ENCODE measurements around the gene STK25.

STK25 gene

DNA sequence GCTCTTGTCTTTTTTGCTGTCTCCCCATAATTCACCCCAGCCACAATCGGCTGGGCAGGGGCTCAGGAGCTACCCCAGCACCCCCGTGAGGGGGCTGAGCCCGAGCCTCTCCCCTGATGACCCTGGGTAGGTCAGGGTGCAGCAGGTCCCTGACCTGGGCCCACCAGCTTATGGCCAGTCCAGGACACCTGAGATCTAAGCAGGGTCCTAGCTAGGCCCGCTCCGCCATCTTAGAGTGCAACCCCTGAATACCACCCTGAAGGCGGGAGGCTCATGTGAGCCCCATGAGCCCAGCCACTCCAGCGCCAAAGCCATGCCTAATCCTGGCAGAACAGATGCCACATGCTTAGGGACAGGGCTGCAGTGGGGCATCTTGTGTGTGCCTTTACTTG is 16.2 kb downstream of the STK25 start:
- no peak for DNase-seq

DNA sequence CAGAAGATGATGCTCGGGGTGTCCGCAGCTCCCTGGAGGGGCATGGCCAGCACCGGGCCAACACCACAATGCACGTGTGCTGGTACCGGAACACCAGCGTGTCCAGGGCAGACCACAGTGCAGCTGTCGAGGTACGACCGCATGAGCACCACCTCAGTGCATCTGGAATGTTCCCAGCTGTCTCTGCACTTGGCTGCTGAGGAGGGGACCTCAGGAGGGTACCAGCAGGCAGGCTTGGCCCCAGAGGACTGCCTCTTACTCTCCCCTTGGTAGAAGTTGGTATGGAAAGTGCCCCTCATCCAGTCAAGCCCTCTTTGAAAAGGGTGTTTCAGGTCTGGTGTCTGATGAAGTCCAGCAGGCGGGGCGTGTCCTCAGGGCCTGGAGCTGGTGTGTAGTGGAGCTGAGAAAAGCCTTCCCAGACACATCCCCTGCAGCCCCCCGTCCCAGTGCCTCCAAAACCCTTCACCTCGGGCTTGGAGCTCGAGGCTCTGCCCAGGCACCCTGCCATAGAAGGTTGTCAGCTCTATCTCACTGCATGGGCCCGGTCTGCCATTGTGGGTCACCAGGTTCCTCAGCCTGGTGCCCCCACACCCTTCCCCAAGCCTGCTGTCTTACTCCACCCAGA is 16.7 kb downstream of the STK25 start:
- no peak for DNase-seq

DNA sequence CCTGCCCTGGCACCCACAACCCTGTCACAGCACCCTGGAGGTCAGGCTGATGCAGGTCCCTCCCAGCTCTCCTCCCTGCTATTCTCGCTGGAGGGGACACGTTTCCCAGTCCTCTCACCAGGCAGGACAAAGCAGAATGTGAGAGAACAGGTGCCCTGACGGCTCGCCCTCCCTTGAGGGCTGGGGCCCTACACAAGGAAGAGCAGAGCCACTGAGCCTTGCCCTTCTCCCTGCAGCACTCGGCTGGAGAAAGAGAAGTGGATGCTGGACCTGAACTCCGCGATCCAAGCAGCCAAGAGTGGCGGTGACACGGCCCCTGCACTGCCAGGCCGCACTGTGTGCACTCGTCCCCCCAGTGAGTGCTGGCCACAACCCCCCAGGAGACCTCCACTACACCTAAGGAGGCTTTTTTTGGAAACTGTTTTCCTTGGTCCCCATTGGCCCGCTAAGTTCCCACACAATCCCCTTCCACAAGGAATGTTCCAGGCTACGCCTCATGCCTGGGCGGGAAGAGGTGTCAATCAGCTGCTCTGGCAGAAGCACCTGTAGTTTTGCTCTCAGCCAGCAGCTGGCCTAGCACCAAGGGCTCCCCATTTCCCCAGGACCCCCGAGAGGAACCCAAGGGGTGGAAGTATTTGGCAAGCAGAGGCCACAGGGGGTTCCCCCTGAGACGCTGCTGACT is 17.4 kb downstream of the STK25 start:
- DNase-seq, result no peak

DNA sequence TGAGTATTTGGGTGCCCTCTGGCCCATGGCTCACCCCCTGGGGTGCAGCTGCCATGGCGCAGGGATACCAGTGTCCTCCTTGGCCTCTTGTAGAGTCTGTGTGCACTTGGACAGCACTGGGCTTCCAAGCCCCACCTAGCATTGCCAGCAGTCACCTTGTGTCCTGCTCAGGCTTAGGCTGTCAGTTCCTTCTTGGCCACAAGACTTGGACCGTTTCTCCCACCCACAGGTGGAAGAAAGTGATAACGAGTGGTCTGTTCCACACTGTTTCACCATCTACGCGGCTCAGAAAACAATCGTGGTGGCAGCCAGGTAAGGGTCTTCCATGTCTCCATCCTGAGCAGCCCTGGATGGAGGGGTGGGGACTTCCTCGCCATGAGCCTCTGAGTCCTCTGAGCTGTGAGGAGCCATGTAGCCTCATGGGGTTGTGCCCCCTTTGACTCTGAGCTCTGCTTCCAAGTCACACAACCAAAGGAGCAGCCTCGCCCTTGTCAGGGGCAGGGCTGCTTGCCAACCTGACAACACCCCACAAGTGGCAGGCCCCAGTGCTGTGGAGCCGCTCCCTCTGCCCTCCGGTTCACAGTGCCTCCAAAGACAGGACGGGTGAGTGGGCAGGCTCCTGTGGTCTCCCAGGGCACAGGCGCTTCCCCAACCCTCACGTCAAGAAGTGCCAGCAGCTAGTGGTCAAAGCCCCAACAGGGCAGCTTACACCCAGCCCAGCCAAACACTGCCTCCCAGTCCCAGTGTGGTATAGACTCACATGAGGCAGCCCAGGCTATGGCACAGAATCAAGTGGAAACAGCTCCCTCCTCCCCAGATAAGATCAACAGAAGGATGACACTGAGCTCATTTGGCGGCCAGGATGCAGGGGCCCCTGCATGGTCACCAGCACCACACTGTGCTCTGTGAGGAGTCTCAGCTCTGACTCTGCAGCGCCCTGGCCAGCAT is 18.4 kb downstream of the STK25 start:
- DNase-seq, result no peak

DNA sequence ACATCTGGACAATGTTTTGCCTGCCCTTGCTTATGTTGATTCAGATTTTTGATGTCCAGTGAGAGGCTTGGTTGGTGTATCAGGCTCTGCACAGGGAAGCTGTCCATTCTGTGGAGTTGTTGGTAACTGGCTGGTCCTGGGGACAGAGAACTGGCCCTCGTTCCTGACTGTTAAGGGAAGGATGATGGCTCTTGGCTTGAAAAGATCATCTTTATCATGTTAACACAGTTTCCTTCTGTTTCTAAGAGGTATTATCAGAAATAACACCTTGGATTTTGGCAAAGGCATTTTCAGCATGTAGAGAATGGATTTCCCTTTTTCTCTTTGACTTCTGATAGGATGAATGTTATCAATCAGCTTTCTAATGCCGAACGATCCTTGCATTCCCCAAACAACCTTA is 19.3 kb downstream of the STK25 start:
- DNase-seq, result no peak

DNA sequence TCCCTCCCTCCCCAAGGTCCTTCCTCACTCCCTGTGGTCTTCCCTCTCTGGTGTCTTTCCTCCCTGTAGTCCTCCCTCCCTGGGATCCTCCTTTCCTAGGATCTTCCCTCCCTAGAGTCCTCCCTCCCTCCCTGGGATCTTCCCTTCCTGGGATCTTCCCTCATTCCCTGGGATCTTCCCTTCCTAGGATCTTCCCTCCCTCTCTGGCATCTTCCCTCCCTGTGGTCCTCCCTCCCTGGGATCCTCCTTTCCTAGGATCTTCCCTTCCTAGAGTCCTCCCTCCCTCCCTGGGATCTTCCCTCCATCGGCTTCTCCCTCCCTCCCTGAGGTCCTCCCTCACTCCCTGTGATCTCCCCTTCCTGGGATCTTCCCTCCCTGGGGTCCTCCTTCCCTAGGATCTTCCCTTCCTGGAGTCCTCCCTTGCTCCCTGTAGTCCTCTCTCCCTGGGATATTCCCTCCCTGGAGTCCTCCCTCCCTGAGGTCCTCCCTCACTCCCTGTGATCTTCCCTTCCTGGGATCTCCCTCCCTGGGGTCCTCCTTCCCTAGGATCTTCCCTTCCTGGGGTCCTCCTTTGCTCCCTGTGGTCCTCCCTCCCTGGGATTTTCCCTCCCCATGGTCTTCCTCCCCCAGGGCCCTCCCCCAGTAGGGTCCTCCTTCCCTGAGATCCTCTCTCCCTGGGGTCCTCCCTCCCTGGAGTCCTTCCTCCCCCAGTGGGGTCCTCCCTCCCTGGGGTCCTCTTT is 23.0 kb downstream of the STK25 start:
- DNase-seq, result no peak

DNA sequence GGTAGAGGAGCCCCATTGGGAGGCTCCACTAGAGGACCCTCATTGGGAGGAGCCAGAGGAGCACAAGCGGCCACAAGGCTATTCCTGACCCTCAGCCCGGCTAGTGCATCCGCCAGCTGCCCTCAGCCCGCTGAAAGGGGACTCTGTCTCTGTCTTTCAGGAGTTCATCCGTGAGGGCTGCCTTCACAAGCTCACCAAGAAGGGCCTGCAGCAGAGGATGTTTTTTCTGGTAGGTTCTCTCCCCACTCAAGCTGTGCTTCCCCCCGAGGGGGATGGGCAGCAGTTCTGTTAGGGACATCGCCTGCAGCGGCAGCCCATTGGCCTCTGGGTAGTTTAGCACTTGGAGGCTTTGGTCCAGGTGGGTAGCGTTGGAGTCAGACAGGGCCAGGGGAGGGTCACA is 25.1 kb downstream of the STK25 start:
- DNase-seq, result no peak

DNA sequence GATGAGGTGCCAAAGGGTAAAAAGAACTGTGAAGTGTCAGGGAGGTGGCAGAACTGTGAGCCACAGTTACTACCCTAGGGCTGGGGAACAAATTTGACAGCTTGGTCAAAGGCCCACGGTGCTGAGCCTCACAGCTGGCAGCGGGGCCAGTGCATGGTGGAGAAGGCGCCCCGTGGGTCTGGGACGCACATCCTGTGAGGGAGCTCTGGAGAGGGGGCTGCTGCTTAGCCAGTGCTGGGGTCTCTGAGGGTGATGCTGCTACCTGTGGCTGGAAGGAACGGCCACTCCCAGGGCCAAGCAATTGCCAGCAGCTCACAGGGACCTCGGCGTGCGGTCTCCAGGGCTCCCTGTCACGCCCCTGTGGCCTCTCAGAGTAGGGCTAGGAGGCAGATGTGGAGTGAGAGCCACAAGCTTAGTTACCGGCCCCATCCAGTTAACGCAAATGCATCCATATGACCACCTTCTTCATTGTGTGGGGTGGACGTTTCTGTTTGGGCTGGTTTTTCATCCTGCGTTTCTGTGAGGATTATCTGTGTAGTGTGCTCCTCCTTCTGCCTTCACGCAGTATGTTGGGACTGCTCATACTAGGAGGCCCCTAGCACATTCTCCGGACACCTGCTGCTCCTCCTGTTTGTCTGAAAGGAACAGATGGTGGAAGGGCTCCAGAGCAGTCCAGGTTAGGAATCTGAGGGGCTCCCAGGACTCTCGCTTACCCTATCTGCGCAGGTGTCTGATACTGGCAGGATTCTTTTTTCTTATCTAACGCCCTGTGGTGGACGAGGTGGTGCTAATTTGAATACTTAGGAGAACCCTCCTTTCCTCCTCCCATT is 26.0 kb downstream of the STK25 start:
- no peak for DNase-seq

DNA sequence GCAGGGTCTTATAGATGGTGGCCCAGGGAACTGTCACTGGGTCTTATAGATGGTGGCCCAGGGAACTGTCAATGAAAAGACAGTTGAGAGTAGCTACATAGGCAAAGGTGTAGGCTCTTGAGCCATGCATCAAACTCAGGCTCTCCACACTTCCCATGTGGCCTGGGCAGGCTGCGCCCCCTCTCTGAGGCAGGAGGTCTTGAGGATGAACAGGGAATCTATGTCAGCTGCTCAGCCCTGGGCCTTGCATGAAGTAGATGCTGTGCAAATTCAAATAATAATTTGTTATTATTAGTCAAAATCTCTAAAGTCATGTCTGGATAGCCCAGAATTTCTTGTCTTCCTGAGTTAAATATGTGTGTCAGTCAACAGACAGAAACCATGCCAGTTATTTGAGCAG is 26.7 kb downstream of the STK25 start:
- DNase-seq, result no peak

DNA sequence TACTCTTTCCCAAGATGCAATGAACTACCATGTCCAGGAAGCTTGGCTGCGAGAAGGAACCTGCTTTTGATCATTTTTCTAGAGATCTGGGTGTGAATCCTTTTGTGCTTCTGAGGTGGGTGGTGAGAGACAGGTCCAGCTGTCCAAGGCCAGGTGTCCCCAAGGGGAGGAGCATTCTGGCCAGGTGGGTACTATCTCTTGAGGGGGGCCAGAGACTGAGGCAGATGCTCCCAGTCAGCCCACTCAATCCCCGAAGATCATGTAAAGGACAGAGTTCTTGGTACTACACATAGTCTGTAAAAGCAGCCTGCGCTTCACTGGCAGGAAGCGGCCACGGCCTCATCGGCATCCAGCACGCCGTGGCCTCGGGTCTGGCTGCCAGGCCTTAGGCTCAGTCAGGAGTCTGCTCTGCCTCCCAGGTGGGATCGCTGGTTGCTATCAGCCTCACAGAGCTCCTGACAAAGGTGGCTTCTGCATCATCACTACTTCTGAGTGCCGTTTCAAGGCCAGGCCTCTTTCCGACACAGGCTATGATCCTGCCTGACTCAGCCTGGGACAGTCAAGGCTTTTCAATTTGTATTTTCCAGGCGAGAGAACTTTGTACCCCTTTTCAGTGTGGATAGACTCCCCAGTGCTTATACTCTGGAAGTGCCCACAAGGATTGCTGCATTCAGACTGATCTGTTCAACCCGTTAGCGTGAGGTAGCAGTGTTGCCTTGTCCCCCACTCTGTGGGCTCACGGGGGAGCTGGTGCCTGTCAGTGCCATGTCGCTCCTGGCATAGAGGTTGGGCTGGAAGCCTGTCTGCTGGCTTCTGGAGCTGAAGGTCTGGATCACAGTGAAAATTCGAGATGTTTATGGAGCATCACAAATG is 29.1 kb downstream of the STK25 start:
- no peak for DNase-seq

DNA sequence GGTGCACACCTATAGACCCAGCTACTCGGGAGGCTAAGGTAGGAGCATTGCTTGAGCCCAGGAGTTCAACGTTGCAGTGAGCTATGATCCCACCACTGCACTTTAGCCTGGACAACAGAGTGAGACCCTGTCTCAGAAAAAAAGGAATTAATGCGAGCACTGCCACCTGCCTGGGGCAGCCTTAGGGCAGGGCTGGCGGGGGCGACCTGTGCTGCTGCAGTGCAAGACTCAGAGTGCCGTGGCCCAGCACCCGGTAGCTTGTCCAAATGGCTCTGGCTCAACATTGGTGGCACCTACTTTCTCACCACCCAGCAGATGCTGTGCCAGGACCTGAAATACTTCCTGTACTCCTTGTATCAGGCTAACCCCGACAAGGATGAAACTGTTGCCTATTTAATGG is 30.2 kb downstream of the STK25 start:
- DNase-seq, result no peak

DNA sequence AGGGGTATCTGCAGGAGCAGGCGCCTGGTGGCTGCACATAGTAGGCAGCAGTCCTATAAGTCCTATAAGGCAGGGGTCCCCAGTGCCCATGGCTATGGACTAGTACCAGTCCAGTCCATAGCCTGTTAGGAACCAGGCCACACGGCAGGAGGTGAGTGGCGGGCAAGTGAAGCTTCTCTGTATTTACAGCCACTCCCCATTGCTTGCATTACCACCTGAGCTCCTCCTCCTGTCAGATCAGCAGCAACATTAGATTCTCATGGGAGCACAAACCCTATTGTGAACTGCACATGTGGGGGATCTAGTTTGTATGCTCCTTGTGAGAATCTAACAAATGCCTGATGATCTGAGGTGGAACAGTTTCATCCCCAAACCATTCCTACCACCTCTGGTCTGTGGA is 33.1 kb downstream of the STK25 start:
- no peak for DNase-seq

DNA sequence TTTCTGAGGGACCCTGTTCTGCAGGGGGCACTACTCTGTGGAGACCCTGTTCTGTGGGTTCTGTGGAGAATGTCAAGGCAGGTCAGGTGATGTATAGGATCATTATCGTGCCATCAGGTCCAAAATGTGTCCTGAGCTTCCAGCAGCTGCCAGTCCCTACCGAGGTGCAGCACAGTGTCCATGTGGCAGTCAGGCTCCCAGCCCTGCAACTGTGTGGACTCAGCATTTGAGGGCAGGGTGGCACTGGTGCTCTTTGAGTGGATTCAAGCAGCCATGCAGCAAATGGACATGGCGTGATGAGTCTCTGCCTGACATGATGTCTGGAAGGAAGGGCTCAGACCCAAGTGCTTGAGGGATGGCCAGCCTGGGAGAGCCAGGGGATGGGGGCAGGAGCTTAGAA is 35.0 kb downstream of the STK25 start:
- no peak for DNase-seq

DNA sequence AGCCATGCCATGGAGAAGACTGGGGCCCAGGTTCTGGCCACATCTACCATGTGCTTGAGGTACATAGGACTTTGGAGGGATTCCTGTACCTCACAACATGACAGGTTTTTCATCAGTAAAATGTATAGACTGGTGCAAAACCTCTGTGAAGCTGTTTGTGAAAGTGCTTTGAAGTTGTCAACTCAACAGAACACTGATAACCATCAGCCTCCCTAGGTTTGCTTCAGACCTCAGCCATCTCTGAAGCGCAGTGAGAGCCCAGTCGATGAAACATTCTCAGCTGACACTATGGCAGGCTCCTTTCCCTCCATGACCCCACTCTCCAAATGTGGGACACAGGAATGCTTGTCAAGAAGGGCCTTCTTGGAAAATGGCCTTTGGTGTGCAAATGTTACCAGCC is 38.6 kb downstream of the STK25 start:
- no peak for DNase-seq

DNA sequence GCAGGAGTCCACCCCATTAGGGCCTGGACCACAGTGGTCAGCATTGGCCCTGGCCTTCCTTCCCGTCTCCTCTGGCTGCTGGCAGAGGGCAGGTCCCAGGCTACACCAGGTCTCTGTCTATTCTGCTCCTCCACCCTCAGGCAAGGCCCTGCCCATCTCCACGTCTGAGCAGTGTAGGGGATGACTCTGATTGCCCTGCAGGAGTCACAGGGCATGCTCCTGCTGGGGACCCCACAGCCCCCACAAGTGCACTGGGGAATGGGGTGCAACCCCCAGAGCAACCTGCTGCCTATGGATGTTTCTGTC is 40.0 kb downstream of the STK25 start:
- no peak for DNase-seq

DNA sequence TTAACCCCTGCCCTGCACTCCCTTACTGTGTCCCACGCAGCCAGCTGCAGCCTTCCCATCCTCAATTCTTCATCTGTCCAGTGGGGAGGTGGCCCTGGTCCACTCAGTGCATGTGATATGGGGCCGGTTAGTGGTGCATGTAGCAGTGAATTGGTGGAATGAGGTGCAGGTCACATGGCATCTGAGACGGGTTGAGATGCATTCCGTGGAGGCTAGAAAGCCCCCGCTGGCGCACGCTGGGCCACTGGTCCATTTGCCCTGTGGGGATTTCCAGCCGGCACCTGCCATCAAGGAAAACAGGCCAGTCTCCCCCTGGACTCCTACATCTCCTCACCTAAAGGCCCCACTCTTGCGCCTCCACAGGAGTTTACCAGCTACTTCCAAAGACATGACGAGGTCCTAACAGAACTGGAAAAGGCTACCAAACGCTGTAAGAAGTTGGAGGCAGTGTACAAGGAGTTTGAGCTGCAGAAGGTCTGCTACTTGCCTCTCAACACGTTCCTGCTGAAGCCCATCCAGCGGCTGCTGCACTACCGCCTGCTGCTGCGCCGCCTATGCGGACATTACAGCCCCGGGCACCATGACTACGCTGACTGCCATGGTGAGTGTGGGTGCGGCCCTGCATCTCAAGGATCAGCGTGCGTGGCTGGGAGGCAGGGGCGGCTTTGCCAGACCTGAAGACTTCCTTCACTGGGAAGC is 40.5 kb downstream of the STK25 start:
- no peak for DNase-seq

DNA sequence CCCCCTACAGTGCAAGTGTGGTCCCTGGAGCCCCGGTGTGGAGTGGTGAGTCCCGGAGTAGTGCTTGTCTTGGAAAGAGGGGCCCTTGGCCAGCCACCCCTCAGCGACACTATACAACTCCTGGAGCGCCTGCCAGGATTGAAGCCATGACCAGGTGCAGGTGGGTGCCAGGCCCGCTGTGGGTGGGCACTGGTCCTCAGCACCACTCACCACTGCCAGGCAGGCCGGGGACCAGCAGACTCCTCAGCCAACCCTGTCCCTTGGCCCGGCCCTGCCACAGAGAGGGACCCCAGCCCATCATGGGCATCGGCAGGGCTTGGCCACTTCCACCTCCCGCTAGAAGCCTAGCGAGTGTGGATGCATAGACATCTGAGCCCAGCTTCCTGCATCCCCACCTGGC is 42.2 kb downstream of the STK25 start:
- no peak for DNase-seq

DNA sequence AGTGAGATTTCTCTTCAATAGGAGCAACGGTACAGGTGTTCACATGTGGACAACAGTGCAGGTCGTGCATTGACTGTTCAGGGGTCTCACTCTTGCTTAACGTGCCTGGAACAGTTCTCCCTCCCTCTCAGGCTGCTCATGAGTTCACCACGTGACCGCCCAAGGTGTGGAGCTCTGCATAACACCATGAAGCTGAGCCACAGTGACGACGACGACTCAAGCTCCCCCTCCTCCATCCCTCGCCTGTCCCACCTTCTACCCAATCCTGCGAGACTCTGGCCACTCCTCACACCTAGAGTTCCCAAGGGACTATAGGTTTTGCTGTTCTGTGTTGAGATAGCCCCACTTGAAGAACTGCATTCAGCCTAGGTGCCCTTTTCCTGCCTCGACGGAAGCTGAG is 42.8 kb downstream of the STK25 start:
- no peak for DNase-seq

DNA sequence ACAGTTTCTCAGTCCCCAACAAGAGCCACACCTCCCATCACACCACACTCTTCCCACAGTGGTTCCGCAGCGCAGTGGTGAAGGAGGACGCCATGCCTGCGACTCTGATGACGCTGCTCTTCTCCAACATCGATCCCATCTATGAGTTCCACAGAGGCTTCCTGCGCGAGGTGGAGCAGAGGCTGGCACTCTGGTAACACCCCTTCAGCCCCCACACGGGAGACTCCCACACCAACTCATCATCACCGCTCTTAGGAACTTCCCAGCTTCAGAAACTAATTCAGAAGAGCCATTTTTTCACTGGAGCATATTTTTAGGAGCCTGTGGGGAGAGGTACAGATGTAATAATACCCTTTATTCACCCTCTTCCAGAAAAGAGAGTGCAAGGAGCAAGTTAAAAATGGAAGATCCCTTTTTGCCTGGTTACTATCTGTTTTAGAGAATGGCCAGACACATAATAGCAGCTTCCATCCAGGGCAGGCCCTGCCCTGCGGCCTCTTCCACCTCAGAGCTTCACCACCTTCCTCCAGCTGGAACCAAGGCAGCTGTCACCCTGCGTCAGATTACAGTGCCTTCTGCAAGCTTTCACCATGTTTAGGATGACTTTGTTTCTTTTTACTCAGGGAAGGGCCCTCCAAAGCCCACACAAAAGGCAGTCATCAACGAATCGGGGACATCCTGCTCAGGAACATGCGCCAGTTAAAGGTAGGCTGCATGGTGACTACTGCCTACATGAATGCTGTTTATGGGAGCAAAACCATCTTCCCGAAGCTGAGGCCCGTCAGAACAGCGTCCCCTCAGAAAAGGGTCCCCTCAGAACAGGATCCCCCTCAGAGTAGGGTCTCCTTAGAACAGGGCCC is 44.9 kb downstream of the STK25 start:
- no peak for DNase-seq

Data from COR-L47 (cell line).